Lower lobe of right lung (tissue), 2 donors: ENCODE results near the gene FGGY. TPM values are rescaled to one million over a fixed set of nuclear protein-coding genes. Genes with fewer than 3 reads are reported as not detected.
"Not testable (repeated sequence)": the region's sequence is repeated elsewhere in the genome, so short reads cannot be mapped to it uniquely, and the experiment has no call there.

Experiments
- ATAC-seq, 2 donors: fragments of 200-7000 bp; cut with Tn5 transposase; one replicate each; pipeline ENCODE4 v1.9.1; 2020 to 2022; ENCODE audit warnings: mild to moderate bottlenecking in 2 of 2, moderate library complexity in 2 of 2
- DNase-seq: peaks from one replicate; pipeline ENCODE4 v3.0.0-alpha.2; 2020
- H3K27ac ChIP-seq: fragments of 200-600 bp; one replicate; pipeline ENCODE4 v1.8.0; 2022
- H3K27me3 ChIP-seq: fragments of 200-600 bp; one replicate; pipeline ENCODE4 v1.8.0; 2022; ENCODE audit warnings: low read depth
- H3K36me3 ChIP-seq: fragments of 200-600 bp; one replicate; pipeline ENCODE4 v1.8.0; 2022; ENCODE audit warnings: mild to moderate bottlenecking
- H3K4me1 ChIP-seq: fragments of 200-600 bp; one replicate; pipeline ENCODE4 v1.8.0; 2022
- H3K4me3 ChIP-seq: fragments of 200-600 bp; one replicate; pipeline ENCODE4 v1.8.0; 2022; ENCODE audit warnings: mild to moderate bottlenecking
- H3K9me3 ChIP-seq: fragments of 200-600 bp; one replicate; pipeline ENCODE4 v1.8.0; 2022
- CTCF ChIP-seq: fragments of 200-600 bp; IDR thresholded peaks from one replicate; pipeline ENCODE4 v1.8.0; 2022; ENCODE audit warnings: antibody characterized with exemption, mild to moderate bottlenecking
- intact Hi-C: fragments of 100-400 bp; cut with DNase I; formaldehyde crosslinking; loops from one replicate; pipeline ENCODE4 v1.11.0; 2022
- total RNA-seq: library from RNA; stranded (reverse); fragmentation: NEBNext Ultra II Directional; extraction: Animal tissue kit (Norgen Biotek cat#: 25700); gene quantifications from one replicate; pipeline ENCODE4 v1.2.1, GENCODE V29; 2021
- donor health status: DM: no; HTN: yes; CAD: no; lungs with severe emphysema.

The FGGY gene
- total RNA-seq, 1 donor from 2014 or later: 31.4 TPM

- no peaks in the 10 kb centered on the region for H3K36me3 ChIP-seq
- H3K4me1 ChIP-seq: peaks cover 30% of the 10 kb centered on the region
- intact Hi-C loops: no loop called here
- DNase-seq (no peak), ATAC-seq (no peak)
- H3K9me3 ChIP-seq: peaks cover 2% of the 10 kb centered on the region
- no peak for TF ChIP-seq CTCF
- H3K4me3 ChIP-seq: no peak overlapping the region
- no peaks in the 10 kb centered on the region for H3K27me3 ChIP-seq
- H3K27ac ChIP-seq: peak overlapping the region; percentile 58
Measured at GRCh38 chr1:59731591-59731990, 434.7 kb downstream of the FGGY start.

GRCh38 chr1:59732214-59732955, 435.5 kb downstream of the FGGY start:
- Histone ChIP-seq H3K9me3 (peaks cover 6% of the 10 kb centered on the region), H3K27me3 (no peaks in the 10 kb centered on the region), H3K4me3 (no peak overlapping the region), H3K36me3 (no peaks in the 10 kb centered on the region), H3K27ac (peak overlapping the region; percentile 58), H3K4me1 (peaks cover 30% of the 10 kb centered on the region)
- intact Hi-C loops: no loop called here
- no peak for TF ChIP-seq CTCF
- DNase-seq (no peak), ATAC-seq (no peak)

GRCh38 chr1:59733443-59734141, 436.7 kb downstream of the FGGY start:
- Histone ChIP-seq H3K27me3 (no peaks in the 10 kb centered on the region), H3K4me1 (peaks cover 30% of the 10 kb centered on the region), H3K27ac (peak overlapping the region; percentile 25), H3K9me3 (peaks cover 6% of the 10 kb centered on the region), H3K4me3 (no peak overlapping the region), H3K36me3 (no peaks in the 10 kb centered on the region)
- intact Hi-C loops: no loop called here
- ATAC-seq: no peak
- TF ChIP-seq CTCF: no peak
- no peak for DNase-seq

- ATAC-seq, H3K27ac ChIP-seq, H3K4me3 ChIP-seq, H3K36me3 ChIP-seq, DNase-seq, H3K27me3 ChIP-seq, intact Hi-C loops, H3K9me3 ChIP-seq: not testable (repeated sequence)
- peaks cover 22% of the 10 kb centered on the region for H3K4me1 ChIP-seq
Measured at GRCh38 chr1:59735927-59736326, 439.0 kb downstream of the FGGY start.

GRCh38 chr1:59736744-59737143, 439.9 kb downstream of the FGGY start:
- H3K27me3 ChIP-seq: no peaks in the 10 kb centered on the region
- ATAC-seq: no peak
- intact Hi-C loops: no loop called here
- no peak for TF ChIP-seq CTCF
- H3K27ac ChIP-seq: no peak overlapping the region
- peaks cover 14% of the 10 kb centered on the region for H3K4me1 ChIP-seq
- H3K36me3 ChIP-seq: no peaks in the 10 kb centered on the region
- DNase-seq: no peak
- no peak overlapping the region for H3K4me3 ChIP-seq
- H3K9me3 ChIP-seq: peaks cover 6% of the 10 kb centered on the region

- ATAC-seq (no peak), DNase-seq (no peak)
- Histone ChIP-seq H3K27me3 (no peaks in the 10 kb centered on the region), H3K27ac (no peak overlapping the region), H3K9me3 (peaks cover 6% of the 10 kb centered on the region), H3K4me1 (peaks cover 15% of the 10 kb centered on the region), H3K36me3 (no peaks in the 10 kb centered on the region), H3K4me3 (no peak overlapping the region)
- intact Hi-C loops: no loop called here
- TF ChIP-seq CTCF: no peak
Measured at GRCh38 chr1:59737638-59738037, 440.7 kb downstream of the FGGY start.
